22Rv1 (cell line): Measurements from ENCODE around the gene DNAJC16.

Source experiments
- CTCF ChIP-seq: fragments of 450-650 bp; IDR thresholded peaks from 2 replicates; pipeline ENCODE4 v1.5.1; 2017; ENCODE audit warnings: mild to moderate bottlenecking
- ZFX ChIP-seq: fragments of 450-650 bp; IDR thresholded peaks from 2 replicates; pipeline ENCODE4 v1.6.1; 2017; ENCODE audit warnings: antibody characterized with exemption, borderline replicate concordance

GRCh38 chr1:15620902-15621682 lies 94.4 kb downstream of the DNAJC16 start:
- TF ChIP-seq CTCF (no peak), ZFX (no peak)
